A673 (cell line): ENCODE measurements around the gene LOC101059915.
"Not testable (repeated sequence)": the region's sequence is repeated elsewhere in the genome, so short reads cannot be mapped to it uniquely, and the experiment has no call there.

Experiments
- EZH2 ChIP-seq: fragments of 200-600 bp; sonication (generic); IDR thresholded peaks from 2 replicates; pipeline ENCODE4 v1.6.1; 2017; ENCODE audit warnings: borderline replicate concordance, low read depth, mild to moderate bottlenecking, mixed read lengths, antibody characterized with exemption, low read length; ENCODE audit not compliant: poor library complexity, severe bottlenecking
- TF ChIP-seq, protein P1 (sequence below): fragments of 300-800, 200-600 bp; sonication (generic); conservative IDR thresholded peaks from 2 replicates; pipeline ENCODE4 v1.5.1; 2017; ENCODE audit warnings: low read depth, mild to moderate bottlenecking, antibody characterized with exemption, low read length, moderate library complexity, mixed read lengths

DNA sequence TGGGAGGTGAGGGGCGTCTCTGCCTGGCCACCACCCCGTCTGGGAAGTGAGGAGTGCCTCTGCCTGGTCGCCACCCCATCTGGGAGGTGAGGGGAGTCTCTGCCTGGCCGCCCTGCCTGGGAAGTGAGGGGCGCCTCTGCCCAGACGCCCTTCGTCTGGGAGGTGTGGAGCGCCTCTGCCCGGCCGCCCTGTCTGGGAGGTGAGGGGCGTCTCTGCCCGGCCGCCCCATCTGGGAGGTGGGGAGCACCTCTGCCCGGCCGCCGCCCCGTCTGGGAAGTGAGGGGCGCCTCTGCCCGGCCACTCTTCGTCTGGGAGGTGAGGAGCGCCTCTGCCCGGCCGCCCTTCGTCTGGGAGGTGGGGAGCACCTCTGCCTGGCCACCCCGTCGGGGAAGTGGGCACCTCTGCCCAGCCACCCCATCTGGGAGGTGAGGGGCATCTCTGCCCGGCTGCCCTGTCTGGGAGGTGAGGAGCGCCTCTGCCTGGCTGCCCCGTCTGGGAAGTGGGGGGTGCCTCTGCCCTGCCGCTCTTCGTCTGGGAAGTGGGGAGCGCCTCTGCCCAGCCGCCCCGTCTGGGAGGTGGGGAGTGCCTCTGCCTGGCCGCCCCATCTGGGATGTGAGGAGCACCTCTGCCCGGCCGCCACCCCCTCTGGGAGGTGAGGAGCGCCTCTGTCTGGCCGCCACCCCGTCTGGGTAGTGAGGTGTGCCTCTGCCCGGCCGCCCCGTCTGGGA lies 8.9 kb downstream of the LOC101059915 start:
- TF ChIP-seq, protein P1, sequence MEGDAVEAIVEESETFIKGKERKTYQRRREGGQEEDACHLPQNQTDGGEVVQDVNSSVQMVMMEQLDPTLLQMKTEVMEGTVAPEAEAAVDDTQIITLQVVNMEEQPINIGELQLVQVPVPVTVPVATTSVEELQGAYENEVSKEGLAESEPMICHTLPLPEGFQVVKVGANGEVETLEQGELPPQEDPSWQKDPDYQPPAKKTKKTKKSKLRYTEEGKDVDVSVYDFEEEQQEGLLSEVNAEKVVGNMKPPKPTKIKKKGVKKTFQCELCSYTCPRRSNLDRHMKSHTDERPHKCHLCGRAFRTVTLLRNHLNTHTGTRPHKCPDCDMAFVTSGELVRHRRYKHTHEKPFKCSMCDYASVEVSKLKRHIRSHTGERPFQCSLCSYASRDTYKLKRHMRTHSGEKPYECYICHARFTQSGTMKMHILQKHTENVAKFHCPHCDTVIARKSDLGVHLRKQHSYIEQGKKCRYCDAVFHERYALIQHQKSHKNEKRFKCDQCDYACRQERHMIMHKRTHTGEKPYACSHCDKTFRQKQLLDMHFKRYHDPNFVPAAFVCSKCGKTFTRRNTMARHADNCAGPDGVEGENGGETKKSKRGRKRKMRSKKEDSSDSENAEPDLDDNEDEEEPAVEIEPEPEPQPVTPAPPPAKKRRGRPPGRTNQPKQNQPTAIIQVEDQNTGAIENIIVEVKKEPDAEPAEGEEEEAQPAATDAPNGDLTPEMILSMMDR: not testable (repeated sequence)
- not testable (repeated sequence) for TF ChIP-seq EZH2
